ENCODE data around the gene SPRED3.
"Not testable (repeated sequence)": the region's sequence is repeated elsewhere in the genome, so short reads cannot be mapped to it uniquely, and the experiment has no call there.

The SPRED3 gene

GRCh38 chr19:38412961-38413360 is 24.5 kb downstream of the SPRED3 start:
- no peaks in the 10 kb centered on the region for H3K36me3 Mint-ChIP-seq (ENCODE audit: low read depth)
- no peak for ATAC-seq
- no peaks in the 10 kb centered on the region for H3K27me3 Mint-ChIP-seq
- DNase-seq: no peak
- no peak overlapping the region for H3K27ac Mint-ChIP-seq
- H3K4me1 Mint-ChIP-seq: peaks cover 11% of the 10 kb centered on the region
- no peaks in the 10 kb centered on the region for H3K9me3 Mint-ChIP-seq
- H3K4me3 Mint-ChIP-seq: no peak overlapping the region

- DNase-seq (no peak), ATAC-seq (no peak)
- no peaks in the 10 kb centered on the region for H3K27me3 Mint-ChIP-seq
- H3K9me3 Mint-ChIP-seq: no peaks in the 10 kb centered on the region
- H3K36me3 Mint-ChIP-seq (ENCODE audit: low read depth): no peaks in the 10 kb centered on the region
- no peak overlapping the region for H3K4me3 Mint-ChIP-seq
- H3K27ac Mint-ChIP-seq: no peak overlapping the region
- H3K4me1 Mint-ChIP-seq: peaks cover 13% of the 10 kb centered on the region
Measured at GRCh38 chr19:38413416-38413815, 24.9 kb downstream of the SPRED3 start.

GRCh38 chr19:38417146-38417543 is 28.6 kb downstream of the SPRED3 start:
- H3K36me3 Mint-ChIP-seq (ENCODE audit: low read depth): no peaks in the 10 kb centered on the region
- ATAC-seq (no peak), DNase-seq (no peak)
- H3K27me3 Mint-ChIP-seq: no peaks in the 10 kb centered on the region
- peak overlapping the region; percentile 70 for H3K27ac Mint-ChIP-seq
- H3K9me3 Mint-ChIP-seq: no peaks in the 10 kb centered on the region
- H3K4me1 Mint-ChIP-seq: peaks cover 16% of the 10 kb centered on the region
- peak overlapping the region; percentile 74 for H3K4me3 Mint-ChIP-seq

- no peaks in the 10 kb centered on the region for H3K27me3 Mint-ChIP-seq
- H3K27ac Mint-ChIP-seq: peak overlapping the region; percentile 70
- ATAC-seq (peak; percentile 66), DNase-seq (peak; percentile 69)
- no peaks in the 10 kb centered on the region for H3K36me3 Mint-ChIP-seq (ENCODE audit: low read depth)
- peaks cover 16% of the 10 kb centered on the region for H3K4me1 Mint-ChIP-seq
- H3K9me3 Mint-ChIP-seq: no peaks in the 10 kb centered on the region
- H3K4me3 Mint-ChIP-seq: peak overlapping the region; percentile 74
Measured at GRCh38 chr19:38417544-38418506, 29.3 kb downstream of the SPRED3 start.

GRCh38 chr19:38420935-38421334 is 32.4 kb downstream of the SPRED3 start:
- H3K36me3 Mint-ChIP-seq (ENCODE audit: low read depth): no peaks in the 10 kb centered on the region
- no peak for ATAC-seq
- no peaks in the 10 kb centered on the region for H3K9me3 Mint-ChIP-seq
- H3K27ac Mint-ChIP-seq: no peak overlapping the region
- DNase-seq: no peak
- no peaks in the 10 kb centered on the region for H3K27me3 Mint-ChIP-seq
- peaks cover 18% of the 10 kb centered on the region for H3K4me1 Mint-ChIP-seq
- no peak overlapping the region for H3K4me3 Mint-ChIP-seq

- ATAC-seq: no peak
- Mint-ChIP-seq H3K27ac (no peak overlapping the region), H3K4me1 (peaks cover 25% of the 10 kb centered on the region), H3K9me3 (no peaks in the 10 kb centered on the region), H3K27me3 (peaks cover 4% of the 10 kb centered on the region), H3K4me3 (no peak overlapping the region), H3K36me3 (ENCODE audit: low read depth) (no peaks in the 10 kb centered on the region)
- no peak for DNase-seq
Measured at GRCh38 chr19:38421856-38422255, 33.4 kb downstream of the SPRED3 start.

GRCh38 chr19:38422438-38422837 is 33.9 kb downstream of the SPRED3 start:
- no peaks in the 10 kb centered on the region for H3K9me3 Mint-ChIP-seq
- peaks cover 4% of the 10 kb centered on the region for H3K27me3 Mint-ChIP-seq
- no peak for ATAC-seq
- no peaks in the 10 kb centered on the region for H3K36me3 Mint-ChIP-seq (ENCODE audit: low read depth)
- H3K4me1 Mint-ChIP-seq: peaks cover 25% of the 10 kb centered on the region
- H3K27ac Mint-ChIP-seq: no peak overlapping the region
- no peak overlapping the region for H3K4me3 Mint-ChIP-seq
- no peak for DNase-seq

GRCh38 chr19:38424272-38424671 is 35.8 kb downstream of the SPRED3 start:
- peaks cover 30% of the 10 kb centered on the region for H3K4me1 Mint-ChIP-seq
- H3K4me3 Mint-ChIP-seq: no peak overlapping the region
- H3K36me3 Mint-ChIP-seq (ENCODE audit: low read depth): no peaks in the 10 kb centered on the region

GRCh38 chr19:38425222-38425809 is 36.8 kb downstream of the SPRED3 start:
- Mint-ChIP-seq H3K27ac (no peak overlapping the region), H3K4me3 (peak overlapping the region; percentile 35)

More at GRCh38 chr19:38424272-38424671, 35.8 kb downstream of the SPRED3 start:
- H3K27ac Mint-ChIP-seq: no peak overlapping the region
- peaks cover 7% of the 10 kb centered on the region for H3K27me3 Mint-ChIP-seq
- no peaks in the 10 kb centered on the region for H3K9me3 Mint-ChIP-seq
- no peak for DNase-seq
- no peak for ATAC-seq

GRCh38 chr19:38425810-38426466 is 37.4 kb downstream of the SPRED3 start, which contains the start of gene RASGRP4:
Gene RASGRP4, minus strand, starts transcription at chr19:38426219. Its CDS starts 128 bp downstream, at chr19:38426091.
- Mint-ChIP-seq H3K9me3 (no peaks in the 10 kb centered on the region), H3K27me3 (peaks cover 7% of the 10 kb centered on the region), H3K4me1 (peaks cover 39% of the 10 kb centered on the region), H3K36me3 (ENCODE audit: low read depth) (no peaks in the 10 kb centered on the region), H3K27ac (peak within 1 kb of the TSS; percentile 39), H3K4me3 (peak within 1 kb of the TSS; percentile 57)
- ATAC-seq (peak; percentile 30), DNase-seq (peak; percentile 63)

More at GRCh38 chr19:38425222-38425809, 36.8 kb downstream of the SPRED3 start:
- H3K27me3 Mint-ChIP-seq: peaks cover 7% of the 10 kb centered on the region
- H3K36me3 Mint-ChIP-seq (ENCODE audit: low read depth): no peaks in the 10 kb centered on the region
- no peak for ATAC-seq
- H3K9me3 Mint-ChIP-seq: no peaks in the 10 kb centered on the region
- peaks cover 36% of the 10 kb centered on the region for H3K4me1 Mint-ChIP-seq
- no peak for DNase-seq

GRCh38 chr19:38427035-38427677 is 38.7 kb downstream of the SPRED3 start:
- H3K4me1 Mint-ChIP-seq: peaks cover 39% of the 10 kb centered on the region
- not testable (repeated sequence) for H3K9me3 Mint-ChIP-seq; H3K36me3 Mint-ChIP-seq (ENCODE audit: low read depth); H3K27me3 Mint-ChIP-seq
- DNase-seq (peak; percentile 22), ATAC-seq (peak; percentile 58)
- H3K27ac Mint-ChIP-seq: peak overlapping the region; percentile 91
- peak overlapping the region; percentile 5 for H3K4me3 Mint-ChIP-seq

GRCh38 chr19:38429055-38429810 is 40.7 kb downstream of the SPRED3 start:
- H3K4me1 Mint-ChIP-seq: peaks cover 42% of the 10 kb centered on the region
- peak overlapping the region; percentile 38 for H3K4me3 Mint-ChIP-seq
- ATAC-seq (peak; percentile 76), DNase-seq (peak; percentile 27)
- peaks cover 12% of the 10 kb centered on the region for H3K27me3 Mint-ChIP-seq
- no peaks in the 10 kb centered on the region for H3K9me3 Mint-ChIP-seq
- peak overlapping the region; percentile 93 for H3K27ac Mint-ChIP-seq
- no peaks in the 10 kb centered on the region for H3K36me3 Mint-ChIP-seq (ENCODE audit: low read depth)

GRCh38 chr19:38429811-38430156 is 41.3 kb downstream of the SPRED3 start:
- Mint-ChIP-seq H3K36me3 (ENCODE audit: low read depth) (no peaks in the 10 kb centered on the region), H3K27ac (peak overlapping the region; percentile 93), H3K27me3 (peaks cover 15% of the 10 kb centered on the region), H3K9me3 (no peaks in the 10 kb centered on the region), H3K4me3 (peak overlapping the region; percentile 38), H3K4me1 (peaks cover 44% of the 10 kb centered on the region)
- no peak for DNase-seq
- ATAC-seq: no peak

- Mint-ChIP-seq H3K4me3 (no peak overlapping the region), H3K27me3 (peaks cover 22% of the 10 kb centered on the region), H3K36me3 (ENCODE audit: low read depth) (no peaks in the 10 kb centered on the region), H3K9me3 (no peaks in the 10 kb centered on the region), H3K27ac (no peak overlapping the region), H3K4me1 (peaks cover 42% of the 10 kb centered on the region)
- no peak for ATAC-seq
- no peak for DNase-seq
Measured at GRCh38 chr19:38430931-38431330, 42.4 kb downstream of the SPRED3 start.
